Stimulated activated CD8-positive, alpha-beta memory T cell treated with anti-CD3 and anti-CD28 coated beads, Interleukin-12 subunit alpha, Interleukin-12 subunit beta, amount 100 ng/mL, for 24 hours (primary cell): ENCODE measurements around the gene LRRC41.
"Not testable (repeated sequence)": the region's sequence is repeated elsewhere in the genome, so short reads cannot be mapped to it uniquely, and the experiment has no call there.

Experiments used
- DNase-seq: peaks from one replicate; pipeline ENCODE4 v3.0.0-alpha.2; 2020; ENCODE audit errors: extremely low read depth

Gene LRRC41

DNA sequence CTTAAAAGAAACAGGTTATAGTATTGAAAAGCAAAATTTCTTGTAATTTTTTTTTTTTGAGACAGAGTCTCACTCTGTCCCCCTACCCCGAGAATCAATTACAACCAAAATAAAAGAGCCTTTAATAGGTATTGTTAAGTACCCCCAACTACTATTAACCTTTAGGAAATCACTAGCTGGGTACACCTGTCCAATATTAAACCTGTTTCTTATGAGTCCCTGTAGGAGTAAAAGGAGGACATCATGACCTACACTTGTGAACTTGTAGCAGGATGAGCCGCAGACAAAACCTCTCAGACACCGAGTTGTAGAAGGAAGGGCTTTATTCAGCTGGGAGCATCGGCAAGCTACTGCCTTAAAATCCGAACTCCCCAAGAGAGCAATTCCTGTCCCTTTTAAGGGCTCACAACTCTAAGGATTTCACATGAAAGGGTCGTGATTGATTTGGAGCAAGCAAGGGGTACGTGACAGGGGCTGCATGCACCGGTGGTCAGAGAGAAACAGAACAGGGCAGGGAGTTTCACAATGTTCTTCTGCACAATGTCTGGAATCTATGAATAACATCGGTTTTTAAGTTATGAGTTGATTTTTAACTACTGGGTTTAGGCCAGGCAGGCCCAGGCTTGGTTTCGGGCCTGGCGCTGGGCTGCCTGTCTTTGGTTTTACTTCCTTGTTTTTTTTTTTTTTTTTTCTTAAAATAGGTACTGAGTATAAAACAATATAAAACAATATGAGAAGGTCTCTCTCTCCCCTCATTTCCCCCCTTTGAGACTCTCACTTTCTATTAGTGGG lies 22.1 kb upstream of the LRRC41 start:
- DNase-seq = not testable (repeated sequence)

- DNase-seq = not testable (repeated sequence)
These were observed 18.8 kb upstream of the LRRC41 start for GRCh38 chr1:46322191-46322590.

DNA sequence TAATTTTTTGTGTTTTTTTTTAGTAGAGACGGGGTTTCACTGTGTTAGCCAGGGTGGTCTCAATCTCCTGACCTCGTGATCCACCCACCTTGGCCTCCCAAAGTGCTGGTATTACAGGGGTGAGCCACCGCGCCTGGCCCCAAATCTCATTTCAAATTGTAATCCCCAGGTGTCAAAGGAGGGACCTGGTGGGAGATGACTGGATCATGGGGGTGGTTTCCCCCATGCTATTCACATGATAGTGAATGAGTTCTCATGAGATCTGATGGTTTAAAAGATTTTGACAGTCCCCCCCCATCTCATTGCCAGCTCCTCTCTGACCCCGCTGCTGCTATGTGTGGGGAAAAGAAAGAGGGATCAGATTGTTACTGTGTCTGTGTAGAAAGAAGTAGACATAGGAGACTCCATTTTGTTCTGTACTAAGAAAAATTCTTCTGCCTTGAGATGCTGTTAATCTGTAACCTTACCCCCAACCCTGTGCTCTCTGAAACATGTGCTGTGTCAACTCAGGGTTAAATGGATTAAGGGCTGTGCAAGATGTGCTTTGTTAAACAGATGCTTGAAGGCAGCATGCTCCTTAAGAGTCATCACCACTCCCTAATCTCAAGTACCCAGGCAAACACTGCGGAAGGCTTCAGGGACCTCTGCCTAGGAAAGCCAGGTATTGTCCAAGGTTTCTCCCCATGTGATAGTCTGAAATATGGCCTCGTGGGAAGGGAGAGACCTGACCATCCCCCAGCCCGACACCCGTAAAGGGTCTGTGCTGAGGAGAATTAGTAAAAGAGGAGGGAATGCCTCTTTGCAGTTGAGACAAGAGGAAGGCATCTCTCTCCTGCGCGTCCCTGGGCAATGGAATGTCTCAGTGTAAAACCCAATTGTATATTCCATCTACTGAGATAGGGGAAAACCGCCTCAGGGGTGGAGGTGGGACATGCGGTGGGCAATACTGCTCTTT lies 16.8 kb upstream of the LRRC41 start:
- DNase-seq = not testable (repeated sequence)

GRCh38 chr1:46319301-46319700 lies 15.9 kb upstream of the LRRC41 start:
- DNase-seq = not testable (repeated sequence)

DNA sequence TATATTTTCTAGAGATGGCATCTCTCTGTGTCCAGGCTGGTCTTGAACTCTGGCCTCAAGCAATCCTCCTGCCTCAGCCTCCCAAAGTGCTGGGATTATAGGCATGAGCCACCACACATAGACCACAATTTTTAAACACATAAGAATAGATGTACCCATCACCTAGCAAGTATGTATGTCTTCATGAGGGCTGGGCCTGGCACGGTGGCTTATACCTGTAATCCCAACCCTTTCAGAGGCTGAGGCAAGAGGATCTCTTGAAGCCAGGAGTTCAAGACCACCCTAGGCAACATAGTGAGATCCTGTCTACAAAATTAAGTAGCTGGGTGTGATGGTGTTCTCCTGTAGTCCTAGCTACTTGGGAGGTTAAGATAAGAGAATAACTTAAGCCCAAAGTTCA lies 13.9 kb upstream of the LRRC41 start:
- DNase-seq = no peak

GRCh38 chr1:46315669-46316403 lies 12.4 kb upstream of the LRRC41 start:
- DNase-seq = no peak

- no peak for DNase-seq
These were observed 6.9 kb upstream of the LRRC41 start for GRCh38 chr1:46310321-46310720.

DNA sequence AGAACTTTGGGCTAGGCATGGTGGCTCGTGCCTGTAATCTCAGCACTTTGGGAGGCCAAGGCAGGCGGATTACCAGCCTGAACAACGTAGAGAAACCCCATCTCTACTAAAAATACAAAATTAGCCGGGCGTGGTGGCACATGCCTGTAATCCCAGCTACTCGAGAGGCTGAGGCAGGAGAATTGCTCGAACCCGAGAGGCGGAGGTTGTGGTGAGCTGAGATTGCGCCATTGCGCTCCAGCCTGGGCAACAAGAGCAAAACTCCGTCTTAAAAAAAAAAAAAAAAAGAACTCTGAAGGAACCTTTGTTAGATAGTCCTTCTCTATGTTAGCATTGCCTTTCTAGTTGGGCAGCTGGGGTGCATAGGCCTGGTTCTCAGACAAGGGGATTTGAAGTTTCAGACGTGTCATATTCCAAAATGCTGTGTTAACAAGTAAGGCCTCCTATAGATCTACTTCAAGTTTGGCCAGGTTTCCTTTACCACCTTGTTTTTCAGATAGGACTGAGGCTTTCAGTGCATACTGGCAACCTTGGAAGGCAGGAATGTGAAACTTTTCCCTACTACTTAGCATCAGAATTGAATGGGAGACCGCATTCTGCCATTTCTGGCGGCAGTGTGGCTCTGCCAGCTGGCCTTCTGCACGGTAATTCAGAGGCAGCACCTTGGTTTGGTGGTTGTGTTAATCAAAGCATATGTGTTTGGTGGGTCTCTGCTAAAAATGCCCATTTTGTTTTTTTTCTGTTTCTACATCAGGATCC lies 6.2 kb upstream of the LRRC41 start:
- DNase-seq = no peak

DNA sequence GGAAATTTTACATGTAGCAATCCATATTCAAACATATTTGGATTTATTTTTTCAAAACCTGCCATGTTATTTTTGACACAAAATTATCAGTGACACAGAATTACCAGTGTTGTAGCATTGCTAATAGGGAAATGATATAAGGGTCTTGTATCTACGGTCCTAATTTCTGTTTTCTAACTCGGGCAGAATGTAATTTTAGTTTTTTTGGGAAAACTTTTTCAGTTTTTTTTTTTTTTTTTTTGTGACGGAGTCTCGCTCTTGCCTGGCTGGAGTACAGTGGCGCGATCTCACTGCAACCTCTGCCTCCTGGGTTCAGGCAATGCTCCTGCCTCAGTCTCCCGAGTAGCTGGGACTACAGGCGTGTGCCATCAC lies 2.7 kb upstream of the LRRC41 start:
- no peak for DNase-seq

- no peak for DNase-seq
These were observed 483 bp upstream of the LRRC41 start for GRCh38 chr1:46303872-46304326.

DNA sequence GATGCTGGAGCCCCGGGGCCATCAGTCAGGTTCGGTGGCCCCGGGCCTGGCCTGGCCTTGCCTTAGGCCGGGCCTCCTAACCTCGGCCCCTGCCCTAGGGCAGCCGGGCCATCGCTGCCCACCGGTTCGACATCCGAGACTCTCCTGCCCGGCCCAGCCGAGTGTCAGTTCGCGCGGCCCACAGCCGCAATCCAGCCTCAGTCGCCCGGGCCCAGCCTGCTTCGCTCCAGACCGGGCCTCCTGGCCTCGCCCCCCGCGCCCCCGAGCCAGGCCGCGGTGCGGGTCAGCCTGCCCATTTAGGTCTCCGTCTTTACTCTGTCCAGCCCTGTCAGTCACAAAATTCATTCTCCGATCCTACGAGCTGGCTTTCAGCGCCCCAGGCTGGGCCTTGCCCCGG lies 777 bp downstream of the LRRC41 start:
- peak; percentile 3 for DNase-seq

GRCh38 chr1:46301808-46302640 lies 1.4 kb downstream of the LRRC41 start:
- peak; percentile 19 for DNase-seq

- no peak for DNase-seq
These were observed 2.0 kb downstream of the LRRC41 start for GRCh38 chr1:46301406-46301807.

GRCh38 chr1:46300673-46301405 lies 2.6 kb downstream of the LRRC41 start:
- DNase-seq = no peak

DNA sequence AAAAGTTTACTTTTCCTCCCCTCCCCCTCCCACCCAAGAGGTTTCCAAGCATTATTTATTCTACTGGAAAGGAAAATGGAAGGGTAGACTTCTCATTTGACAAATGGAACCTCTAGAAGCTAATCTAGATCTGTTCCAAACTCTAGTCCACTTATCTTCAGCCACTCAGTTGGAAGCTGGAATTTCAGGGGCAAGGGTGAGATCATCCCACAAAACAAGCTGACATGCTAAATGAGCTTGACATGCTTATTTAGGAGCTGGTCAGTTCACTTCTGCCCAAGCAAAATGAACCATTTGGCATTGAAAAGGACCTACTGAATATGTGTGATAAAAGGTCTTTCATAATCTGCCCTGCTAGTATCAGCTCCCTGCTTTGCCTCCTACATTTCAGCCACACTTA lies 5.0 kb downstream of the LRRC41 start:
- DNase-seq = no peak

DNA sequence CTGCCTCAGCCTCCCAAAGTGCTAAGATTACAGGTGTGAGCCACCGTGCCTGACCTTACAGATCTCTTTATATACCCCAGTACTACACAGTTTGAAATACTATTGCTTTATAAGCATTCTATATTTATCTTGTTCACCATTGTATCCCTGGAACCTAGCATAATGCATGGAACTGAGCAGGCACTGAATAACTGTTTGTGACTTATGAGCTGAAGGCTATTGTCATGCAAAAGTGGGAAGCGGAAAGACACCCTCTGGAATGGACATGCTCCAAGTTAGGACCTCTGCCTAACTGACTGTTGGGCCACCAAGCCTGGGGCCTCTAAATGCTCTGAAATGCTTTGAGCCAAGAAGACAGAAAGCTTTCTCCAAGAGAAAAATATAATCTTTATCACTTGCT lies 8.1 kb downstream of the LRRC41 start:
- no peak for DNase-seq

GRCh38 chr1:46289976-46290375 lies 13.4 kb downstream of the LRRC41 start:
- no peak for DNase-seq

DNA sequence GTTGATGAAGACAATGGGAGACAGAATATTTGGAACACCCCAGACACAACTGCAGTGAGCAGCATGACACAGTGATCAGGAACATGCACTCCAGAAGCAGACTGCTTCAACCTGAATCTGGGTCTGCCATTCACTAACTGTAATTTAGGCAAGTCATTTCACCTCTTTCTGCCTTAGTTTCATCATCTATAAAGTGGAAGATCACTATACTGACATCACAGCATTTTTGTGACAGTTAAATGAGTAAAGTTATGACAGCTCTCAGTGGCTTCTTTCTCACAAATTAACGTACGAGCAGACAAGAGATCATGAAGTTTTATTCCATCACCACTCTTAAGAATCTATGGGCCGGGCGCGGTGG lies 14.3 kb downstream of the LRRC41 start:
- DNase-seq = no peak

DNA sequence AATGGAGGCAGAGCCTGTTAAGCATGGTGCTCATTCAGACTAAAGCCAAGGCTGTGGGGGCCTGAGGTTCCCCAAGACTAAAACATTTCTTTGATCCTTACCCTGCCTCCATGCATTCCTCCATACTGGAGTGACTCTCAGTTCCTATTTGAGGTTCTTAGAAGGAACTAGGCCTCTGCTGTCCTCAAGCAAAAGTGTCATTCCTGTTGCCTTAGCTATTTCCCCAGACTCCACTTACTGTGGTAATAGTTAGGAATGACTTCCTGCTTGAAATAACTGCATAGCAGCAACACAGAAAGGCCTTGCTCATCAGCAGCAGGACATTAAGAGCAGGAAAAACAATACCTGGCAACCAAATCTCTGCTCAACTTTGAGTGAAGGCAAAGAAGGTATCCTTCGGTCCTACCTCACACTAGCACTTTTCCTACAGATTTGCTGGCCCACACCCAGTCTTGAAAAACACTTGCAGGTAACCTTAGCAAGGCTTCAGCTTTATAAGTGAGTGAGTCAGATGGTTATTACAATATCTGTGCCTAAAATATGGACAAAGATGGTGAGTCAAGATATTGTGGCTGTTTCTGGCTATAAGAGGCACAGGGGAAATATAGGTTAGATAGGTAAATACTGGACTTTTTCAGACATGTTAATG lies 14.8 kb downstream of the LRRC41 start:
- DNase-seq = no peak
